ENCODE data around the gene COMP.

COMP gene

GRCh38 chr19:18750295-18750970 lies 40.7 kb downstream of the COMP start:
- DNase-seq (ENCODE audit: insufficient read length, low spot score) (no peak), FAIRE-seq (no peak)

GRCh38 chr19:18749362-18750231 lies 41.5 kb downstream of the COMP start:
- DNase-seq (ENCODE audit: insufficient read length, low spot score) (no peak), FAIRE-seq (no peak)

- DNase-seq (ENCODE audit: insufficient read length, low spot score): no peak
- FAIRE-seq: no peak
Observed at GRCh38 chr19:18746401-18747325, 44.4 kb downstream of the COMP start.

GRCh38 chr19:18745931-18746330 lies 45.2 kb downstream of the COMP start:
- FAIRE-seq (no peak), DNase-seq (ENCODE audit: insufficient read length, low spot score) (no peak)

- DNase-seq (ENCODE audit: insufficient read length, low spot score) (no peak), FAIRE-seq (no peak)
Observed at GRCh38 chr19:18745012-18745735, 45.9 kb downstream of the COMP start.

GRCh38 chr19:18743784-18744418 lies 47.2 kb downstream of the COMP start:
- DNase-seq (ENCODE audit: insufficient read length, low spot score) (no peak), FAIRE-seq (no peak)

GRCh38 chr19:18742838-18743783 lies 48.0 kb downstream of the COMP start:
- FAIRE-seq: no peak
- DNase-seq (ENCODE audit: insufficient read length, low spot score): no peak

GRCh38 chr19:18742324-18742723 lies 48.8 kb downstream of the COMP start:
- DNase-seq (ENCODE audit: insufficient read length, low spot score) (no peak), FAIRE-seq (no peak)

- no peak for DNase-seq (ENCODE audit: insufficient read length, low spot score)
- FAIRE-seq: no peak
Observed at GRCh38 chr19:18741124-18742121, 49.7 kb downstream of the COMP start.

- no peak for FAIRE-seq
- no peak for DNase-seq (ENCODE audit: insufficient read length, low spot score)
Observed at GRCh38 chr19:18738961-18739690, 52.0 kb downstream of the COMP start.

GRCh38 chr19:18737954-18738351 lies 53.2 kb downstream of the COMP start:
- FAIRE-seq: no peak
- no peak for DNase-seq (ENCODE audit: insufficient read length, low spot score)

- DNase-seq (ENCODE audit: insufficient read length, low spot score) (no peak), FAIRE-seq (no peak)
Observed at GRCh38 chr19:18737337-18737953, 53.7 kb downstream of the COMP start.

- no peak for DNase-seq (ENCODE audit: insufficient read length, low spot score)
- FAIRE-seq: no peak
Observed at GRCh38 chr19:18736415-18737336, 54.4 kb downstream of the COMP start.

GRCh38 chr19:18735752-18736151 lies 55.4 kb downstream of the COMP start:
- DNase-seq (ENCODE audit: insufficient read length, low spot score) (no peak), FAIRE-seq (no peak)

GRCh38 chr19:18735324-18735723 lies 55.8 kb downstream of the COMP start:
- FAIRE-seq (no peak), DNase-seq (ENCODE audit: insufficient read length, low spot score) (no peak)

Measured in GM19239 (cell line).